Measurements from ENCODE around the gene USP24.

USP24 gene

GRCh38 chr1:55214212-55214933, 791 bp downstream of the USP24 start:
- H2BK120ac ChIP-seq (ENCODE audit: low read depth, low read length), result peak overlapping the region; percentile 93
- peak overlapping the region; percentile 43 for H3K4me2 ChIP-seq (ENCODE audit: low read length)
- H2BK15ac ChIP-seq (replicated peaks; ENCODE audit: low read depth), result no peak overlapping the region
- H3K56ac ChIP-seq (ENCODE audit: low read length), result peak overlapping the region; percentile 100
- peak overlapping the region; percentile 93 for H3K4ac ChIP-seq (ENCODE audit: low read depth, low read length)
- peak; percentile 81 for DNase-seq
- no peaks in the 10 kb centered on the region for H3K27me3 ChIP-seq (ENCODE audit: insufficient read depth, low read length, poor library complexity)
- no peak overlapping the region for H4K5ac ChIP-seq (ENCODE audit: low read length)
- no CpG with 5 or more reads among the region's 46 CpGs for WGBS (ENCODE audit: extremely low coverage, insufficient coverage, low lambda C conversion rate)
- peak overlapping the region; percentile 99 for H3K9ac ChIP-seq (ENCODE audit: low read length)
- H4K8ac ChIP-seq (ENCODE audit: low read depth, low read length), result peak overlapping the region; percentile 99
- peak overlapping the region; percentile 51 for H3K4me3 ChIP-seq (ENCODE audit: low read length)
- H3K18ac ChIP-seq (ENCODE audit: low read length), result peak overlapping the region; percentile 95
- H3K79me1 ChIP-seq (ENCODE audit: low read length), result peaks cover 3% of the 10 kb centered on the region
- H2AK5ac ChIP-seq (ENCODE audit: low read length), result peak overlapping the region; percentile 52
- H3K27ac ChIP-seq (ENCODE audit: low read depth, low read length), result peak overlapping the region; percentile 100
- H3K79me2 ChIP-seq (ENCODE audit: control insufficient read depth, insufficient read depth, low read length), result peaks cover 32% of the 10 kb centered on the region
- peaks cover 3% of the 10 kb centered on the region for H3K4me1 ChIP-seq (ENCODE audit: control insufficient read depth, low read depth, low read length)
- peak overlapping the region; percentile 99 for H3K23ac ChIP-seq (ENCODE audit: low read length)
- no peaks in the 10 kb centered on the region for H3K36me3 ChIP-seq (ENCODE audit: control insufficient read depth, insufficient read depth, low read length)
- peak overlapping the region; percentile 97 for H2BK5ac ChIP-seq (ENCODE audit: low read length)

GRCh38 chr1:55213885-55214211, 1.3 kb downstream of the USP24 start:
- H3K27ac ChIP-seq (ENCODE audit: low read depth, low read length), result peak overlapping the region; percentile 100

DNA sequence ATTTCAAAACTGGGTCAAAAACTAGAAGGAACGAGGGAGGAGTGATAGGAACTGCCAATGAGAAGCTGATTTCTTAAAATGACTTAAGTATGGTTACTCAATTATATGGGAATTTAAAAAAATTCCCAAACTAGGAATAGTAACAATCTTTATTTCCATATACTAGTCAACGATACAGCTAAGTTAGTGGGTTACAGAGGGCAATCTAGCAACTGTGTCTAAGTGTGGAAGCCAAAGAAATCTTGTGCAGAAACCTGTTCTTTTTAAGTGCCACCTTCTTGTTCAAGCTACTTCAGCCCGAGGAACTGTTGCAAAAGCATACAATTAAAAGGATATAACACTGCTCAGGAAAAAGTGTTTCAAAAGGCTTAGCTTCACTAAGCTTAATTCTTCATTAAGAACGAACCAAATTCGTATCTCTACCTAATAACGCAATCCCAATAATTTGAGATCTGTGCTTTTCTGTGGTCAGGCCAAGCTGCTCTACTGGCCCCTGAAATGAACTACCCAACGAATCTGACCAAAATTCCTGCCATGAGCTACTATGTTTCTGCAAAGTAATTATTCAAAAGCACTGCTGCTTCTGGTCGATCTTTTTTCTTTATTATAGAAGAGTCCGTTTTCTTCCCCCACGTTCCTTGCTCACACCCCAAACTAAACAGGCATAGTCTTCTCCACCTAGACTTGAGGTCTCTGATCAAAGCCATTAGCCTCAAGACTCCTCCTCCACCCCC, 1.8 kb downstream of the USP24 start:
- DNase-seq, result no peak
- Histone ChIP-seq H3K79me2 (ENCODE audit: control insufficient read depth, insufficient read depth, low read length) (peaks cover 39% of the 10 kb centered on the region), H3K36me3 (ENCODE audit: control insufficient read depth, insufficient read depth, low read length) (no peaks in the 10 kb centered on the region), H3K27me3 (ENCODE audit: insufficient read depth, low read length, poor library complexity) (no peaks in the 10 kb centered on the region), H3K18ac (ENCODE audit: low read length) (no peak overlapping the region), H4K5ac (ENCODE audit: low read length) (no peak overlapping the region), H3K79me1 (ENCODE audit: low read length) (peaks cover 3% of the 10 kb centered on the region), H3K27ac (ENCODE audit: low read depth, low read length) (peak overlapping the region; percentile 100), H3K56ac (ENCODE audit: low read length) (peak overlapping the region; percentile 100), H4K8ac (ENCODE audit: low read depth, low read length) (no peak overlapping the region), H2BK15ac (replicated peaks; ENCODE audit: low read depth) (no peak overlapping the region), H2BK5ac (ENCODE audit: low read length) (no peak overlapping the region), H2BK120ac (ENCODE audit: low read depth, low read length) (no peak overlapping the region), H2AK5ac (ENCODE audit: low read length) (no peak overlapping the region), H3K4me1 (ENCODE audit: control insufficient read depth, low read depth, low read length) (peaks cover 3% of the 10 kb centered on the region), H3K4me2 (ENCODE audit: low read length) (peak overlapping the region; percentile 43), H3K4me3 (ENCODE audit: low read length) (peak overlapping the region; percentile 51), H3K4ac (ENCODE audit: low read depth, low read length) (no peak overlapping the region), H3K23ac (ENCODE audit: low read length) (no peak overlapping the region), H3K9ac (ENCODE audit: low read length) (peak overlapping the region; percentile 99)
- no CpG with 5 or more reads among the region's 10 CpGs for WGBS (ENCODE audit: extremely low coverage, insufficient coverage, low lambda C conversion rate)

More at GRCh38 chr1:55213885-55214211, 1.3 kb downstream of the USP24 start:
- Histone ChIP-seq H3K79me2 (ENCODE audit: control insufficient read depth, insufficient read depth, low read length) (peaks cover 36% of the 10 kb centered on the region), H3K4me3 (ENCODE audit: low read length) (peak overlapping the region; percentile 51), H2AK5ac (ENCODE audit: low read length) (no peak overlapping the region), H4K5ac (ENCODE audit: low read length) (no peak overlapping the region), H3K9ac (ENCODE audit: low read length) (peak overlapping the region; percentile 99), H2BK5ac (ENCODE audit: low read length) (no peak overlapping the region), H2BK15ac (replicated peaks; ENCODE audit: low read depth) (no peak overlapping the region), H3K79me1 (ENCODE audit: low read length) (peaks cover 3% of the 10 kb centered on the region), H3K18ac (ENCODE audit: low read length) (peak overlapping the region; percentile 95), H3K36me3 (ENCODE audit: control insufficient read depth, insufficient read depth, low read length) (no peaks in the 10 kb centered on the region), H3K27me3 (ENCODE audit: insufficient read depth, low read length, poor library complexity) (no peaks in the 10 kb centered on the region), H3K56ac (ENCODE audit: low read length) (peak overlapping the region; percentile 100), H2BK120ac (ENCODE audit: low read depth, low read length) (no peak overlapping the region), H4K8ac (ENCODE audit: low read depth, low read length) (no peak overlapping the region), H3K4me2 (ENCODE audit: low read length) (peak overlapping the region; percentile 43), H3K4me1 (ENCODE audit: control insufficient read depth, low read depth, low read length) (peaks cover 3% of the 10 kb centered on the region), H3K4ac (ENCODE audit: low read depth, low read length) (peak overlapping the region; percentile 85), H3K23ac (ENCODE audit: low read length) (no peak overlapping the region)
- DNase-seq, result no peak
- WGBS (ENCODE audit: extremely low coverage, insufficient coverage, low lambda C conversion rate), result no CpG with 5 or more reads among the region's 7 CpGs

- no peak overlapping the region for H3K27ac ChIP-seq (ENCODE audit: low read depth, low read length)
- peak overlapping the region; percentile 6 for H3K56ac ChIP-seq (ENCODE audit: low read length)
- peaks cover 3% of the 10 kb centered on the region for H3K79me1 ChIP-seq (ENCODE audit: low read length)
- H2BK120ac ChIP-seq (ENCODE audit: low read depth, low read length), result no peak overlapping the region
- H3K36me3 ChIP-seq (ENCODE audit: control insufficient read depth, insufficient read depth, low read length), result no peaks in the 10 kb centered on the region
- WGBS (ENCODE audit: extremely low coverage, insufficient coverage, low lambda C conversion rate), result no CpG with 5 or more reads among the region's 11 CpGs
- H3K9ac ChIP-seq (ENCODE audit: low read length), result peak overlapping the region; percentile 39
- no peak overlapping the region for H3K18ac ChIP-seq (ENCODE audit: low read length)
- H4K8ac ChIP-seq (ENCODE audit: low read depth, low read length), result no peak overlapping the region
- H3K79me2 ChIP-seq (ENCODE audit: control insufficient read depth, insufficient read depth, low read length), result peaks cover 42% of the 10 kb centered on the region
- H2BK15ac ChIP-seq (replicated peaks; ENCODE audit: low read depth), result no peak overlapping the region
- DNase-seq, result no peak
- no peak overlapping the region for H2AK5ac ChIP-seq (ENCODE audit: low read length)
- no peak overlapping the region for H2BK5ac ChIP-seq (ENCODE audit: low read length)
- H3K4ac ChIP-seq (ENCODE audit: low read depth, low read length), result no peak overlapping the region
- peaks cover 3% of the 10 kb centered on the region for H3K4me1 ChIP-seq (ENCODE audit: control insufficient read depth, low read depth, low read length)
- no peak overlapping the region for H3K23ac ChIP-seq (ENCODE audit: low read length)
- H3K4me3 ChIP-seq (ENCODE audit: low read length), result no peak overlapping the region
- no peak overlapping the region for H4K5ac ChIP-seq (ENCODE audit: low read length)
- peak overlapping the region; percentile 17 for H3K4me2 ChIP-seq (ENCODE audit: low read length)
- no peaks in the 10 kb centered on the region for H3K27me3 ChIP-seq (ENCODE audit: insufficient read depth, low read length, poor library complexity)
Observed at GRCh38 chr1:55212349-55213150, 2.6 kb downstream of the USP24 start.

DNA sequence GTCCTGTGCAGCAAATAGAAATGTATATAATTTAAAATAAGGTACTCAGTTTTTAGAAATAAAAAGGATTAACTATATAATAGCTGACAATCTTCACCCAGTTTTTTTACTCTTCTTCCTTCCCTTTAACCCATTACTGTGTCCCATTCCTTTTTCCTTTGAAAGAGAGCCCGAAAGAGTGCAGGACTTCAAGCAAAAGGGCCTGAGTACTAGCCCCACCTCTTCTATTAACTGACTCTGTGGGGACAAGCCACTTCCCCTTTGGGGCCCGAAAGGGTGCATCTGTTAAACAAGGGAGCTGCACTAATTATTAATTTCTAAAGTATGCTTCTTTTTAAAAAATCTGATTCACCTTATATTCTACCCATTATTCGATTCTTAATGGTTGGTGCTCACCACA, 3.3 kb downstream of the USP24 start:
- Histone ChIP-seq H3K4me3 (ENCODE audit: low read length) (no peak overlapping the region), H4K5ac (ENCODE audit: low read length) (no peak overlapping the region)

More for the DNA sequence above, 3.3 kb downstream of the USP24 start:
- Histone ChIP-seq H3K18ac (ENCODE audit: low read length) (no peak overlapping the region), H4K8ac (ENCODE audit: low read depth, low read length) (no peak overlapping the region), H3K23ac (ENCODE audit: low read length) (no peak overlapping the region), H2BK5ac (ENCODE audit: low read length) (no peak overlapping the region), H3K79me2 (ENCODE audit: control insufficient read depth, insufficient read depth, low read length) (peaks cover 42% of the 10 kb centered on the region), H3K27me3 (ENCODE audit: insufficient read depth, low read length, poor library complexity) (no peaks in the 10 kb centered on the region), H3K36me3 (ENCODE audit: control insufficient read depth, insufficient read depth, low read length) (no peaks in the 10 kb centered on the region), H2BK120ac (ENCODE audit: low read depth, low read length) (no peak overlapping the region), H3K9ac (ENCODE audit: low read length) (no peak overlapping the region), H3K4me1 (ENCODE audit: control insufficient read depth, low read depth, low read length) (peaks cover 3% of the 10 kb centered on the region), H3K56ac (ENCODE audit: low read length) (no peak overlapping the region), H3K27ac (ENCODE audit: low read depth, low read length) (no peak overlapping the region), H3K4ac (ENCODE audit: low read depth, low read length) (no peak overlapping the region), H2AK5ac (ENCODE audit: low read length) (no peak overlapping the region), H3K4me2 (ENCODE audit: low read length) (no peak overlapping the region), H3K79me1 (ENCODE audit: low read length) (peaks cover 3% of the 10 kb centered on the region), H2BK15ac (replicated peaks; ENCODE audit: low read depth) (no peak overlapping the region)
- DNase-seq, result no peak
- WGBS (ENCODE audit: extremely low coverage, insufficient coverage, low lambda C conversion rate), result no CpG with 5 or more reads among the region's 3 CpGs
